Adipocyte (in vitro differentiated cells): ENCODE data around the gene HYI.

Source experiments
- DNase-seq: peaks from one replicate; pipeline ENCODE4 v3.0.0-alpha.2; 2015; ENCODE audit warnings: low read depth
- H3K27me3 ChIP-seq: replicated peaks from 2 replicates; pipeline ENCODE4 v1.7.0; 2013; ENCODE audit warnings: mild to moderate bottlenecking, low read length, moderate library complexity; ENCODE audit not compliant: control insufficient read depth, insufficient read depth
- H3K36me3 ChIP-seq: 2 replicates; pipeline ENCODE4 v1.7.0; 2013; ENCODE audit warnings: low read length, mild to moderate bottlenecking, moderate library complexity; ENCODE audit not compliant: control insufficient read depth, insufficient read depth, severe bottlenecking
- H3K4me1 ChIP-seq: 2 replicates; pipeline ENCODE4 v1.7.0; 2013; ENCODE audit warnings: mild to moderate bottlenecking, low read length, moderate library complexity; ENCODE audit not compliant: control insufficient read depth, insufficient read depth
- H3K4me3 ChIP-seq: 2 replicates; pipeline ENCODE4 v1.7.0; 2013; ENCODE audit warnings: mild to moderate bottlenecking, low read length, moderate library complexity
- H3K9ac ChIP-seq: 2 replicates; pipeline ENCODE4 v1.7.0; 2013; ENCODE audit warnings: mild to moderate bottlenecking, low read length, moderate library complexity
- H3K9me3 ChIP-seq: 2 replicates; pipeline ENCODE4 v1.7.0; 2013; ENCODE audit warnings: mild to moderate bottlenecking, low read length, moderate library complexity; ENCODE audit not compliant: control insufficient read depth

HYI gene

DNA sequence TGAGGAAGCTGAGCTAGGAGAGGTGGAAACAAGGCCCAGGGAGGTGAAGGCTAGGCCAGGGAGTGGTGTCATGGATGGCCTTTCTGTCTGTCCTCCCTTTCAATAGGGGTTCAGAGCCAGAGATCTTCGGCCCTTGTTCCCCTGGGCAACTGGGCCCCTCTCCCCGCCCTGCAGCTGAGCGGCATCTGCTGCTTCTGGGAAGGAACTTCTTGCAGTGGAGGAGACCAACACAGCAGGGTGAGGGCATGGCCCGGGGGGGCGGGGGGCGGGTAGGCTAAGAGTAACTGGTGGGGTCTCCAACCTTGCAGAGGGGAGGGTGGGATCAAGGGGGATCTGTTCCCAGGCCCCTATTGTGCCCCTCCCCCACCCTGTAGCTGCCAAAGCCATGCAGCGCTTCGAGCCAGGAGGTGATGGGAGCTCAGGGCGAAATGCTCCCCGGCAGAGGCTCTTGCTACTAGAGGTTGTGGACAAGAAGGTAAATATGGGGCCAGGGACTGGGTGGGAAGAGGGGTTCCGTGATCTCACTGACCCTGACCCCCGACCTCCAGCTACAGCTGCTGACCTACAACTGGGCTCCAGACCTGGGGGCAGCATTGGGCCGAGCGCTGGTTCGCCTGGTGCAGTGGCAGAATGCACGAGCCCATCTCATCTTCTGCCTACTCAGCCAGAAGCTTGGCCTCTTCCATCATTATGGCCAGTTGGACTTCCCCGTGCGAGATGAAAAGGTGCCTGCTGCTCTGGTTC, 11.7 kb downstream of the HYI start:
- H3K27me3 ChIP-seq: no peaks in the 10 kb centered on the region
- no peak for DNase-seq
- H3K4me1 ChIP-seq: peaks cover 7% of the 10 kb centered on the region
- H3K9me3 ChIP-seq: no peaks in the 10 kb centered on the region
- H3K9ac ChIP-seq: no peak overlapping the region
- no peak overlapping the region for H3K4me3 ChIP-seq
- H3K36me3 ChIP-seq: peaks cover 85% of the 10 kb centered on the region

GRCh38 chr1:43441166-43441893, 12.4 kb downstream of the HYI start:
- H3K9ac ChIP-seq: no peak overlapping the region
- H3K36me3 ChIP-seq: peaks cover 78% of the 10 kb centered on the region
- no peak overlapping the region for H3K4me3 ChIP-seq
- peaks cover 15% of the 10 kb centered on the region for H3K4me1 ChIP-seq
- DNase-seq: no peak
- H3K27me3 ChIP-seq: no peaks in the 10 kb centered on the region
- no peaks in the 10 kb centered on the region for H3K9me3 ChIP-seq

GRCh38 chr1:43440358-43440757, 13.4 kb downstream of the HYI start:
- Histone ChIP-seq H3K9me3 (no peaks in the 10 kb centered on the region), H3K4me3 (no peak overlapping the region), H3K9ac (no peak overlapping the region), H3K4me1 (peaks cover 24% of the 10 kb centered on the region), H3K27me3 (no peaks in the 10 kb centered on the region), H3K36me3 (peaks cover 68% of the 10 kb centered on the region)
- no peak for DNase-seq

DNA sequence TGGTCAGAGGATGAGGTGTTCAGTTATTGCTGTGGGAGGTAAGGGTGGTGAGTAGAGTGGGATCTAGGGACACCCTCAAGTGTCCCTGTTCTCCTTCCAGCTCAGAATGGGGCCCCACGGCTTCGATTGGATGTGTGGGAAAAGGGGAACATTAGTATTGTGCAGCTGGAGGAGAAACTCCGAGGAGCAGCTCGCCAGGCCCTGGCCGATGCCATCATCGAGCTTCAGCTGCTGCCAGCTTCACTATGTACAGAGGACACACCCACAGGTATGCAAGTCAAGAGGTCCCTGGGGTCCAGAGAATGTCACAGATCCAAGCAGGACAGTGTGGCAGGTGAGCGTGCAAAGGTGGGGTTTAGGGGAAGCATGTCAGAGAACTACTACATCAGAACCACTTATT, 13.9 kb downstream of the HYI start:
- Histone ChIP-seq H3K27me3 (no peaks in the 10 kb centered on the region), H3K4me1 (peaks cover 30% of the 10 kb centered on the region), H3K4me3 (no peak overlapping the region), H3K9ac (no peak overlapping the region), H3K36me3 (peaks cover 68% of the 10 kb centered on the region), H3K9me3 (no peaks in the 10 kb centered on the region)
- DNase-seq: no peak

- Histone ChIP-seq H3K4me3 (no peak overlapping the region), H3K4me1 (peaks cover 37% of the 10 kb centered on the region), H3K9ac (no peak overlapping the region), H3K9me3 (no peaks in the 10 kb centered on the region), H3K27me3 (no peaks in the 10 kb centered on the region), H3K36me3 (peaks cover 71% of the 10 kb centered on the region)
- DNase-seq: no peak
Observed at GRCh38 chr1:43438953-43439581, 14.7 kb downstream of the HYI start.

DNA sequence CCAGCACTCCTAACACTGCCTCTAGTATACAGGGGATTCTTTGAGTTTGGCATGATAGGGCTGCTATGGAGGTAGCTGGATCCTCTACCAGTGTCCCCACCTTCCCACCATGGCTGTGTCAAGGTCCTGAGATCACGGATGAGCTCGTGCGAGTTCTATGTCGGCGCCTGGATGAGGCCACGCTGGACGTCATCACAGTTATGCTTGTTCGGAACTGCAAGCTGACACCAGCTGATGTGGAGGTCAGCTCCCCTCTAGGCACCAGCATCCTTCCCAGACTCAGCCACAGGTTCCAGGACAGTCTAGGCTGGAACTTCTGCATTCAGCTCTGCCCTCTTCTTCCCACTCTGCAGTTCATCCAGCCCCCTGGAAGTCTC, 15.2 kb downstream of the HYI start:
- peaks cover 40% of the 10 kb centered on the region for H3K4me1 ChIP-seq
- H3K9ac ChIP-seq: no peak overlapping the region
- H3K27me3 ChIP-seq: no peaks in the 10 kb centered on the region
- H3K9me3 ChIP-seq: no peaks in the 10 kb centered on the region
- peaks cover 71% of the 10 kb centered on the region for H3K36me3 ChIP-seq
- DNase-seq: no peak
- no peak overlapping the region for H3K4me3 ChIP-seq

GRCh38 chr1:43438006-43438405, 15.7 kb downstream of the HYI start:
- Histone ChIP-seq H3K4me3 (no peak overlapping the region), H3K36me3 (peaks cover 71% of the 10 kb centered on the region), H3K9me3 (no peaks in the 10 kb centered on the region), H3K9ac (no peak overlapping the region), H3K4me1 (peaks cover 40% of the 10 kb centered on the region), H3K27me3 (no peaks in the 10 kb centered on the region)
- DNase-seq: no peak

DNA sequence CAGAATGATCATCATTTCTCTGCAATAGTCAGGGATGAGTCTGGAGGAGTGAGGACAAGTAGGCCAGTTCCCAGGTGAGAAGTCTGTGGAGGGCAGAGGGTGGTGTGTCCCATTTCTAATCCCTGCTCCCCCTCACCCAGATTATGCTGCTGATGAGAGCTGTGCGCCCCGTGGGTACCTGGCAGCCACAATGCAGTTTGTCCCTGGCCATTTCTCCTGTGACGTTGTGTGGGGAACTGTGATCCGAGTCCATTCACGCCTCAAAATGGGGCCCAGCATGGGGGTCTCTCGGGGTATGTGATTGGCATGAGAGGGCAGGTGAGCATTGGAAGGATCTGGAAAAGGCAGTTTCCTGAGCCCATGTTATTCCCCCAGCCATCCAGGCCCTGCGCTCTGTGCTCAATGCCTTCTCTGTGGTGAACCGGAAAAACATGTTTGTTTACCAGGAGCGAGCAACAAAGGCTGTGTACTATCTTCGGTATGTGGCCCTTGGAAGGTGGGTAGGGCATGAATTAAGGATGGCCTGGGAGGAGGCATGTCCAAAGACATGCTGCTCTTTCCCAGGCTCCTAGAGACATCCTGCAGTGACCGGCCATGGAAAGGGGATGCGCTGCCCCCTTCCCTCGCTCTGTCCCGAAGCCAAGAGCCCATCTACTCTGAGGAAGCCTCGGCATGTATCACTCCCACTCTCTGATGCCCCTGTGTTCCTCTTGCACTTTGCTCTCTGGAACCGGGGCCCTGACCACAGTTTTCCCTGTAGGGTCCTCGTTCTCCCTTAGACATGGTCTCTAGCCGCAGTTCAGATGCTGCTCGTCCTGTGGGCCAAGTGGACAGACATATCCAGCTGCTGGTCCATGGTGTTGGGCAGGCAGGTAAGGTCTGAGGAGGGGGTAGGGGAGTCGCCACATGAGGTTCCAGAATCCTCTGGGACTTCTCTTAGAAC, 16.4 kb downstream of the HYI start:
- H3K9me3 ChIP-seq: no peaks in the 10 kb centered on the region
- H3K36me3 ChIP-seq: peaks cover 71% of the 10 kb centered on the region
- no peak for DNase-seq
- H3K9ac ChIP-seq: peak overlapping the region; percentile 71
- no peaks in the 10 kb centered on the region for H3K27me3 ChIP-seq
- H3K4me3 ChIP-seq: no peak overlapping the region
- H3K4me1 ChIP-seq: peaks cover 40% of the 10 kb centered on the region

GRCh38 chr1:43436371-43436770, 17.4 kb downstream of the HYI start:
- Histone ChIP-seq H3K4me1 (peaks cover 40% of the 10 kb centered on the region), H3K4me3 (peak overlapping the region; percentile 36), H3K9ac (peak overlapping the region; percentile 71), H3K27me3 (no peaks in the 10 kb centered on the region), H3K9me3 (no peaks in the 10 kb centered on the region), H3K36me3 (peaks cover 74% of the 10 kb centered on the region)
- peak; percentile 27 for DNase-seq

- peak; percentile 74 for DNase-seq
- Histone ChIP-seq H3K36me3 (peaks cover 74% of the 10 kb centered on the region), H3K4me3 (peak overlapping the region; percentile 36), H3K4me1 (peaks cover 42% of the 10 kb centered on the region), H3K9me3 (no peaks in the 10 kb centered on the region), H3K9ac (peak overlapping the region; percentile 71), H3K27me3 (no peaks in the 10 kb centered on the region)
Observed at GRCh38 chr1:43435146-43436145, 18.3 kb downstream of the HYI start.
